IMR-90 (cell line): ENCODE results near the gene ZBTB47. TPM values are rescaled to one million over a fixed set of nuclear protein-coding genes. Genes with fewer than 3 reads are reported as not detected.

Experiments
- ATAC-seq: fragments of 200-7000 bp; cut with Tn5 transposase; 2 replicates; pipeline ENCODE4 v1.9.1; 2020; ENCODE audit warnings: low read depth, mild to moderate bottlenecking, moderate library complexity
- BruUV-seq: library from RNA; stranded (reverse); fragments of 400-500 nt; replicated peaks from 2 replicates; lab custom pipeline; 2021; lab: Mats Ljungman, UMichigan
- CTCF ChIA-PET: fragments of 300-600 bp; formaldehyde crosslinking; extraction: SDS; loops from one replicate; lab custom pipeline; 2021; ENCODE audit warnings: antibody characterized with exemption; lab: Yijun Ruan, JAX
- POLR2A ChIA-PET: fragments of 300-600 bp; sonication (Branson Sonifier 250); formaldehyde crosslinking; loops from one replicate; lab custom pipeline; 2022; ENCODE audit warnings: antibody characterized with exemption; ENCODE audit not compliant: unreplicated experiment; lab: Charles Lee
- DNase-seq: peaks from one replicate; pipeline ENCODE4 v3.0.0; 2013
- H2AFZ ChIP-seq: replicated peaks from 2 replicates; pipeline ENCODE3; 2013; ENCODE audit warnings: low read length, mild to moderate bottlenecking; ENCODE audit not compliant: poor library complexity
- H2AK5ac ChIP-seq: 2 replicates; pipeline ENCODE4 v1.6.1; 2013; ENCODE audit warnings: low read depth, low read length, inconsistent platforms
- H2AK9ac ChIP-seq: replicated peaks from 2 replicates; pipeline ENCODE3; 2013; ENCODE audit warnings: mild to moderate bottlenecking, low read depth, low read length, moderate library complexity; ENCODE audit not compliant: poor library complexity
- H2BK120ac ChIP-seq: 2 replicates; pipeline ENCODE4 v1.6.1; 2013; ENCODE audit warnings: low read depth, low read length, inconsistent platforms
- H2BK15ac ChIP-seq: 3 replicates; pipeline ENCODE4 v1.6.1; 2013; ENCODE audit warnings: low read depth, low read length, inconsistent platforms
- H2BK20ac ChIP-seq: 2 replicates; pipeline ENCODE4 v1.6.1; 2013; ENCODE audit warnings: low read depth, mild to moderate bottlenecking, inconsistent platforms, low read length, moderate library complexity
- H2BK5ac ChIP-seq: 2 replicates; pipeline ENCODE4 v1.6.1; 2013; ENCODE audit warnings: mild to moderate bottlenecking, low read depth, low read length, inconsistent platforms; ENCODE audit not compliant: poor library complexity, severe bottlenecking
- H3K14ac ChIP-seq: replicated peaks from 2 replicates; pipeline ENCODE4 v1.6.1; 2013; ENCODE audit warnings: low read depth, low read length, inconsistent platforms
- H3K18ac ChIP-seq: 2 replicates; pipeline ENCODE4 v1.6.1; 2013; ENCODE audit warnings: low read depth, low read length, control low read depth
- H3K23ac ChIP-seq: 2 replicates; pipeline ENCODE4 v1.6.1; 2013; ENCODE audit warnings: low read depth, low read length, inconsistent platforms
- H3K27ac ChIP-seq: 2 replicates; pipeline ENCODE4 v1.5.1; 2013; ENCODE audit warnings: mild to moderate bottlenecking, control low read depth, low read length; ENCODE audit not compliant: insufficient read depth
- H3K27me3 ChIP-seq: 2 replicates; pipeline ENCODE4 v1.6.1; 2013; ENCODE audit warnings: low read length; ENCODE audit not compliant: control insufficient read depth, insufficient read depth
- H3K36me3 ChIP-seq: 2 replicates; pipeline ENCODE4 v1.6.1; 2013; ENCODE audit warnings: low read length, mixed read lengths; ENCODE audit not compliant: control insufficient read depth, insufficient read depth
- H3K4ac ChIP-seq: 2 replicates; pipeline ENCODE4 v1.6.1; 2013; ENCODE audit warnings: low read depth, low read length, inconsistent platforms
- H3K4me1 ChIP-seq: 2 replicates; pipeline ENCODE4 v1.6.1; 2013; ENCODE audit warnings: low read length, mixed read lengths; ENCODE audit not compliant: control insufficient read depth, insufficient read depth
- H3K4me2 ChIP-seq: 2 replicates; pipeline ENCODE4 v1.6.1; 2013; ENCODE audit warnings: low read depth, mild to moderate bottlenecking, control low read depth, low read length, moderate library complexity
- H3K4me3 ChIP-seq: 2 replicates; pipeline ENCODE4 v1.5.1; 2013; ENCODE audit warnings: low read depth, mild to moderate bottlenecking, control low read depth, low read length, moderate library complexity; ENCODE audit not compliant: insufficient read depth
- H3K56ac ChIP-seq: 2 replicates; pipeline ENCODE4 v1.6.1; 2013; ENCODE audit warnings: low read length, inconsistent platforms; ENCODE audit not compliant: insufficient read depth; ENCODE audit errors: extremely low read depth
- H3K79me1 ChIP-seq, 2 experiments: 2 replicates each; pipeline ENCODE4 v1.6.1; 2013; ENCODE audit warnings: low read length in 2 of 2, inconsistent platforms in 1 of 2, low read depth in 1 of 2
- H3K9ac ChIP-seq: 2 replicates; pipeline ENCODE4 v1.6.1; 2013; ENCODE audit warnings: low read depth, low read length, control low read depth
- H3K9me1 ChIP-seq: 2 replicates; pipeline ENCODE4 v1.6.1; 2013; ENCODE audit warnings: low read length, inconsistent platforms; ENCODE audit not compliant: insufficient read depth
- H3K9me3 ChIP-seq: 2 replicates; pipeline ENCODE4 v1.6.1; 2013; ENCODE audit warnings: low read length; ENCODE audit not compliant: control insufficient read depth, insufficient read depth
- H4K20me1 ChIP-seq: 2 replicates; pipeline ENCODE4 v1.6.1; 2013; ENCODE audit warnings: low read length, inconsistent platforms; ENCODE audit not compliant: insufficient read depth
- H4K5ac ChIP-seq: 2 replicates; pipeline ENCODE4 v1.6.1; 2013; ENCODE audit warnings: mild to moderate bottlenecking, low read depth, low read length, control low read depth
- H4K8ac ChIP-seq, 2 experiments: 2 replicates each; pipeline ENCODE4 v1.6.1; 2013; ENCODE audit warnings: low read depth in 2 of 2, low read length in 2 of 2, control low read depth in 1 of 2, inconsistent platforms in 1 of 2
- H4K91ac ChIP-seq: 2 replicates; pipeline ENCODE4 v1.6.1; 2013; ENCODE audit warnings: low read depth, low read length, inconsistent platforms; ENCODE audit not compliant: insufficient read depth
- BHLHE40 ChIP-seq: fragments of 150-350 bp; IDR thresholded peaks from 2 replicates; pipeline ENCODE4 v1.6.1; 2016; ENCODE audit warnings: mild to moderate bottlenecking, low read depth, low read length
- MAFK ChIP-seq: IDR thresholded peaks from 2 replicates; pipeline ENCODE4 v1.6.1; 2012; ENCODE audit warnings: low read depth, low read length, improper control_type of control experiment
- POLR2A ChIP-seq: IDR thresholded peaks from 2 replicates; pipeline ENCODE4 v1.6.1; 2012; ENCODE audit warnings: mild to moderate bottlenecking, low read depth, low read length
- RAD21 ChIP-seq: IDR thresholded peaks from 2 replicates; pipeline ENCODE4 v1.6.1; 2012; ENCODE audit warnings: low read length, improper control_type of control experiment
- WGBS, 2 experiments: methylation state at CpG; one replicate each; pipeline versions ENCODE4 v1.1.5 to v1.1.7; 2013; ENCODE audit warnings: missing lambda C conversion rate in 2 of 2; ENCODE audit not compliant: insufficient read length in 1 of 2; ENCODE audit errors: extremely low coverage in 2 of 2; 5-methylcytosine and 5-hydroxymethylcytosine counted together
- dilution Hi-C: fragments of 300-500 bp; cut with HindIII; formaldehyde crosslinking; loops from one replicate; pipeline ENCODE4 v1.14.3; 2018; ENCODE audit warnings: low sequenced_read_pairs; ENCODE audit not compliant: unreplicated experiment
- in situ Hi-C: fragments of 300-500 bp; cut with MboI; formaldehyde crosslinking; loops from 3 replicates; pipeline ENCODE4 v1.14.3; 2019; ENCODE audit warnings: low sequenced_read_pairs, inconsistent platforms, mixed read lengths
- intact Hi-C: fragments of 100-400 bp; cut with micrococcal nuclease; formaldehyde crosslinking; loops from 2 replicates; pipeline ENCODE4 v1.10.0; 2022
- polyA plus RNA-seq, 3 experiments: library from polyadenylated mRNA; depleted of rRNA; stranded (reverse); fragments of >200 nt; gene quantifications; 2 replicates each; pipeline ENCODE4 v1.2.3, GENCODE V29; 2012; ENCODE audit warnings: low replicate concordance in 1 of 3
- total RNA-seq: library from RNA; depleted of rRNA; stranded (reverse); fragments of >200 nt; gene quantifications from 2 replicates; pipeline ENCODE4 v1.2.3, GENCODE V29; 2012

ZBTB47 gene
- total and polyA plus RNA-seq, 2 of the 4 experiments (the other 2 are of a cell fraction): 10.9 to 16.8 TPM

DNA sequence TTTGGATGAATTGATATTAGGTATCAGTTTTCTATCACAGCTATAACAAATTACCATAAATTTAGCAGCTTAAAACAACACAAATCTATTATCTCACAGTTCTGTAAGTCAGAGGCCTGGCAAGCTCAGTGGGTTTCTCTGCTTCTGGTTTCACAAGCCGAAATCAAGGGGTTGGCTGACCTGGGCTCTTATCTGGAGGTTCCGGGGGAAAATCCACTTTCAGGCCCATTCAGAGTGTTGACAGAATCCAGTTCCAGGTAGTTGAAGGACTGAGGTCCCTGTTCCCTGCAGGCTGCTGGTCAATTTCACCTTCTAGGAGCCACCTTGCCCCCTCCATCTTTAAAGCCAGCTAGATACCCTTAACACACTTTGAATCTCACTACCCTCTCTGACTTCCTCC, 60.2 kb downstream of the ZBTB47 start:
- H3K79me1 ChIP-seq: no peaks in the 10 kb centered on the region
- H3K9me3 ChIP-seq: no peaks in the 10 kb centered on the region
- no peak overlapping the region for H2AK5ac ChIP-seq
- peaks cover 49% of the 10 kb centered on the region for H3K27me3 ChIP-seq
- no peak overlapping the region for H3K4me2 ChIP-seq
- DNase-seq (no peak), ATAC-seq (no peak)
- no peak overlapping the region for H2BK20ac ChIP-seq
- no peak overlapping the region for H3K14ac ChIP-seq
- no peak overlapping the region for H3K4me3 ChIP-seq
- H3K56ac ChIP-seq: no peak overlapping the region
- H3K4ac ChIP-seq: no peak overlapping the region
- dilution Hi-C loops (no loop called here), in situ Hi-C loops (no loop called here), intact Hi-C loops (no loop called here)
- ChIA-PET CTCF (interaction anchor here (1.3 kb wide), 1 partner anchor 31 kb away, joined by 4 read pairs; no protein-coding TSS in a partner anchor), POLR2A (no interaction called here)
- H3K36me3 ChIP-seq: no peaks in the 10 kb centered on the region
- no peak overlapping the region for H2AK9ac ChIP-seq
- no TSS peak for BruUV-seq
- WGBS, 2 experiments: 69% methylated on average over 2 of the region's 2 CpGs; no CpG with 5 or more reads in 1 of the 2 experiments
- no peak overlapping the region for H2BK15ac ChIP-seq
- H4K91ac ChIP-seq: no peak overlapping the region
- H3K9ac ChIP-seq: no peak overlapping the region
- no peak overlapping the region for H3K23ac ChIP-seq
- H4K20me1 ChIP-seq: no peaks in the 10 kb centered on the region
- no peak overlapping the region for H4K8ac ChIP-seq
- H3K27ac ChIP-seq: no peak overlapping the region
- H3K18ac ChIP-seq: no peak overlapping the region
- no peak for TF ChIP-seq MAFK
- TF ChIP-seq RAD21: no peak
- no peak for TF ChIP-seq POLR2A
- no peak for TF ChIP-seq BHLHE40
- no peaks in the 10 kb centered on the region for H3K9me1 ChIP-seq
- no peak overlapping the region for H4K5ac ChIP-seq
- H3K4me1 ChIP-seq: no peaks in the 10 kb centered on the region
- H2AFZ ChIP-seq: no peak overlapping the region
- no peak overlapping the region for H2BK120ac ChIP-seq
- no peak overlapping the region for H2BK5ac ChIP-seq
